ENCODE data around the gene YPEL1.

DNA sequence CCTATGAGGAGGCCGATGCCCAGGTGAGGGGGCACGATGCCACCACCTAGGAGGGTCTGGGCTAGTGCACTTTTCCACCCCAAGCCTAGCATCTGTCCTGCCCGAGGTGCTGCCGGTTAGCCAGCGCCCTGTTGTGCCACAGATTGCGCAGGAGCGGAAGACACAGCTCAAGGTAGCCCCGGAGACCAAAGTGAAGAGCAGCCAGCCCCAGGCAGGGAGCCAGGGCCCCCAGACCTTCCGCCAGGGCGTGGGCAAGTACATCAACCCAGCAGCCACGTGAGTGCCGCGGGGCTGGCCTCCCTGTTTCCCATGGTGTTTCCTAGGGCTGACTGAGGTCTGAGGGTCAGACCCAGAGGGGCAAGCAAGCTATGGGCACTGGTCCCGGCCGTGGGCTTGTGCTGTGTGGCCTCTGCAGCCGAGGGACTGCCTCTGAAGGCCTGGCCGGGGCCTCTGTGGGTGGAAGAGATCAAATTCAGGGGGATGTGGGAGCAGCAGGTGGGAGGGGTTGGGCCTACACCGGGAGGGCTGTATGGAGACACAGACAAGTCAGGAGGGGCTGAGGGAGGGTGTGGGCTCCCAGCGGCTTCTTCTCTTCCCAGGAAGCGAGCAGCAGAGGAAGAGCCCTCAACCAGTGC is 40.7 kb downstream of the YPEL1 start:
- TF ChIP-seq, protein P1, sequence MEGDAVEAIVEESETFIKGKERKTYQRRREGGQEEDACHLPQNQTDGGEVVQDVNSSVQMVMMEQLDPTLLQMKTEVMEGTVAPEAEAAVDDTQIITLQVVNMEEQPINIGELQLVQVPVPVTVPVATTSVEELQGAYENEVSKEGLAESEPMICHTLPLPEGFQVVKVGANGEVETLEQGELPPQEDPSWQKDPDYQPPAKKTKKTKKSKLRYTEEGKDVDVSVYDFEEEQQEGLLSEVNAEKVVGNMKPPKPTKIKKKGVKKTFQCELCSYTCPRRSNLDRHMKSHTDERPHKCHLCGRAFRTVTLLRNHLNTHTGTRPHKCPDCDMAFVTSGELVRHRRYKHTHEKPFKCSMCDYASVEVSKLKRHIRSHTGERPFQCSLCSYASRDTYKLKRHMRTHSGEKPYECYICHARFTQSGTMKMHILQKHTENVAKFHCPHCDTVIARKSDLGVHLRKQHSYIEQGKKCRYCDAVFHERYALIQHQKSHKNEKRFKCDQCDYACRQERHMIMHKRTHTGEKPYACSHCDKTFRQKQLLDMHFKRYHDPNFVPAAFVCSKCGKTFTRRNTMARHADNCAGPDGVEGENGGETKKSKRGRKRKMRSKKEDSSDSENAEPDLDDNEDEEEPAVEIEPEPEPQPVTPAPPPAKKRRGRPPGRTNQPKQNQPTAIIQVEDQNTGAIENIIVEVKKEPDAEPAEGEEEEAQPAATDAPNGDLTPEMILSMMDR (IDR thresholded peaks at IDR 0.05): no peak
- no peak for TF ChIP-seq POLR2A (IDR thresholded peaks at IDR 0.05)

All from body of pancreas (tissue), 4 donors.